Measurements from ENCODE around the gene FKBP5. TPM values are rescaled to one million over a fixed set of nuclear protein-coding genes. Genes with fewer than 3 reads are reported as not detected.

FKBP5 gene
- total and polyA plus RNA-seq, 9 of the 15 experiments (the other 6 are each of a cell fraction or from before 2014, with no cell fraction given), result 32.7 to 151 (median 75.0) TPM

- TF ChIP-seq ZNF609 (CRISPR knock-in tag; IDR thresholded peaks at IDR 0.05; ENCODE audit: borderline replicate concordance) (no peak), LARP7 (IDR thresholded peaks at IDR 0.05) (no peak), DLX4 (CRISPR knock-in tag; IDR thresholded peaks at IDR 0.05) (no peak), DNMT1 (IDR thresholded peaks at IDR 0.05) (no peak), TCF3 (CRISPR knock-in tag; IDR thresholded peaks at IDR 0.05) (0 out of 2 replicates have a peak, but pooled peaks have one; percentile 21), BRF2 (IDR thresholded peaks at IDR 0.05; ENCODE audit: borderline replicate concordance, insufficient read depth, insufficient read length) (no peak), FOXA3 (CRISPR knock-in tag; conservative IDR thresholded peaks at IDR 0.05 in 1 of 2, IDR thresholded peaks at IDR 0.05 in 1 of 2) (0 out of 4 replicates have a peak, but pooled peaks of 1 of the 2 experiments have one; percentile 37), HMBOX1 (IDR thresholded peaks at IDR 0.05) (peak; percentile 76), SMAD1 (IDR thresholded peaks at IDR 0.05; ENCODE audit: low read depth, low read length, partially characterized antibody) (no peak), USF2 (CRISPR knock-in tag; IDR thresholded peaks at IDR 0.05) (no peak), NBN (IDR thresholded peaks at IDR 0.05; ENCODE audit: low read depth) (0 out of 2 replicates have a peak, but pooled peaks have one; percentile 54), FOXK1 (CRISPR knock-in tag; IDR thresholded peaks at IDR 0.05; ENCODE audit: borderline replicate concordance) (0 out of 2 replicates have a peak, but pooled peaks have one; percentile 15), DEAF1 (CRISPR knock-in tag; IDR thresholded peaks at IDR 0.05) (peak; percentile 96), ZNF766 (CRISPR knock-in tag; conservative IDR thresholded peaks at IDR 0.05) (no peak), ZNF41 (CRISPR knock-in tag; conservative IDR thresholded peaks at IDR 0.05) (no peak)
These were observed 48.9 kb upstream of the FKBP5 start (continued) for GRCh38 chr6:35737413-35738211.
